Transverse colon (tissue), 4 donors: ENCODE measurements around the gene GCNT2. TPM values are rescaled to one million over a fixed set of nuclear protein-coding genes. Genes with fewer than 3 reads are reported as not detected.
"Not testable (repeated sequence)": the region's sequence is repeated elsewhere in the genome, so short reads cannot be mapped to it uniquely, and the experiment has no call there.

Experiments used
- DNase-seq: peaks from one replicate; pipeline ENCODE4 v3.0.0-alpha.2; 2019
- H3K27ac ChIP-seq, 4 donors: fragments of 200-600 bp; sonication (generic); 2 replicates each; pipeline ENCODE4 v1.5.1; 2016 to 2018; ENCODE audit warnings: inconsistent platforms in 4 of 4
- H3K27me3 ChIP-seq: fragments of 200-600 bp; sonication (generic); 2 replicates; pipeline ENCODE4 v1.5.1; 2017; ENCODE audit warnings: inconsistent platforms
- H3K36me3 ChIP-seq, 4 donors: fragments of 200-600 bp; sonication (generic); 2 replicates each; pipeline ENCODE4 v1.5.1; 2017 to 2019; ENCODE audit warnings: inconsistent platforms in 4 of 4
- H3K4me1 ChIP-seq, 4 donors: fragments of 200-600 bp; sonication (generic); 2 replicates each; pipeline ENCODE4 v1.5.1; 2017 to 2020; ENCODE audit warnings: inconsistent platforms in 4 of 4
- H3K4me3 ChIP-seq, 4 donors: fragments of 200-600 bp; sonication (generic); 1 replicate in 1 of 4; 2 replicates in 3 of 4; pipeline versions ENCODE4 v1.5.1 to v1.6.1; 2017 to 2019; ENCODE audit warnings: inconsistent platforms in 4 of 4
- H3K9me3 ChIP-seq, 2 donors: fragments of 200-600 bp; sonication (generic); 2 replicates each; pipeline ENCODE4 v1.5.1; 2017 to 2019; ENCODE audit warnings: inconsistent platforms in 2 of 2
- EP300 ChIP-seq: sonication (generic); formaldehyde crosslinking; IDR thresholded peaks from one replicate; pipeline ENCODE4 v1.6.1; 2017; ENCODE audit warnings: antibody characterized with exemption, low read depth
- POLR2A ChIP-seq: fragments of 450-650 bp; IDR thresholded peaks from one replicate; pipeline ENCODE4 v1.6.1; 2016; ENCODE audit warnings: antibody characterized with exemption, mild to moderate bottlenecking, moderate library complexity
- POLR2AphosphoS5 ChIP-seq, 3 donors: sonication (generic); formaldehyde crosslinking; IDR thresholded peaks; one replicate each; pipeline ENCODE4 v1.6.1; 2016; ENCODE audit warnings: antibody characterized with exemption in 3 of 3
- WGBS, 2 donors: methylation state at CpG; one replicate each; pipeline ENCODE4 v1.1.5; 2018; ENCODE audit warnings: low coverage in 1 of 2; 5-methylcytosine and 5-hydroxymethylcytosine counted together
- in situ Hi-C, 4 donors: fragments of 200-750 bp; cut with MboI; loops; one replicate each; pipeline versions ENCODE4 v1.15.0 to v1.15.1; 2017; ENCODE audit warnings: low sequenced_read_pairs in 3 of 4, low pct_ligation_motif_present in 1 of 4, low pct_unique_long_range_greater_than_20kb in 1 of 4
- intact Hi-C: fragments of 100-400 bp; cut with DNase I; formaldehyde crosslinking; loops from one replicate; pipeline ENCODE4 v1.15.1; 2023; ENCODE audit warnings: low total_unique reads
- total RNA-seq, 4 donors: library from RNA; depleted of rRNA; stranded (reverse); fragments of >200 nt; gene quantifications; one replicate each; pipeline ENCODE4 v1.1.0, GENCODE V29; 2016
- TF ChIP-seq, protein P1 (sequence below), 5 experiments: fragments of 200-600 bp in 3 of 5; fragments of 450-650 bp in 2 of 5; sonication (generic) in 3 of 5; IDR thresholded peaks; 1 replicate in 2 of 5; 2 replicates in 3 of 5; pipeline ENCODE4 v1.5.1; 2016 to 2017; ENCODE audit warnings: antibody characterized with exemption in 5 of 5, inconsistent platforms in 3 of 5, mild to moderate bottlenecking in 2 of 5, moderate library complexity in 1 of 5

The GCNT2 gene
- total RNA-seq, 4 donors from 2014 or later, result 18.7 to 53.4 (median 31.3) TPM

GRCh38 chr6:10565913-10566312, 44.8 kb downstream of the GCNT2 start:
- Histone ChIP-seq H3K36me3 (no peaks in the 10 kb centered on the region), H3K9me3 (no peaks in the 10 kb centered on the region), H3K27ac (no peak overlapping the region), H3K27me3 (no peaks in the 10 kb centered on the region), H3K4me1 (peaks cover 0 to 18% (median 6%) of the 10 kb centered on the region in 4 donors), H3K4me3 (no peak overlapping the region)
- intact Hi-C loops, result loop anchor here (10.0 kb wide), 1 partner anchor 49 kb away; no protein-coding TSS in a partner anchor
- WGBS, 2 donors, result 82 to 93% methylated on average over 6 to 9 of the region's 9 CpGs
- TF ChIP-seq EP300, result no peak
- no peak for DNase-seq
- in situ Hi-C loops, result no loop called here

GRCh38 chr6:10567256-10568026, 46.3 kb downstream of the GCNT2 start:
- 54 to 64% methylated on average over 6 of the region's 6 CpGs for WGBS, 2 donors
- DNase-seq, result no peak
- H3K36me3 ChIP-seq, result no peaks in the 10 kb centered on the region
- TF ChIP-seq, protein P1, sequence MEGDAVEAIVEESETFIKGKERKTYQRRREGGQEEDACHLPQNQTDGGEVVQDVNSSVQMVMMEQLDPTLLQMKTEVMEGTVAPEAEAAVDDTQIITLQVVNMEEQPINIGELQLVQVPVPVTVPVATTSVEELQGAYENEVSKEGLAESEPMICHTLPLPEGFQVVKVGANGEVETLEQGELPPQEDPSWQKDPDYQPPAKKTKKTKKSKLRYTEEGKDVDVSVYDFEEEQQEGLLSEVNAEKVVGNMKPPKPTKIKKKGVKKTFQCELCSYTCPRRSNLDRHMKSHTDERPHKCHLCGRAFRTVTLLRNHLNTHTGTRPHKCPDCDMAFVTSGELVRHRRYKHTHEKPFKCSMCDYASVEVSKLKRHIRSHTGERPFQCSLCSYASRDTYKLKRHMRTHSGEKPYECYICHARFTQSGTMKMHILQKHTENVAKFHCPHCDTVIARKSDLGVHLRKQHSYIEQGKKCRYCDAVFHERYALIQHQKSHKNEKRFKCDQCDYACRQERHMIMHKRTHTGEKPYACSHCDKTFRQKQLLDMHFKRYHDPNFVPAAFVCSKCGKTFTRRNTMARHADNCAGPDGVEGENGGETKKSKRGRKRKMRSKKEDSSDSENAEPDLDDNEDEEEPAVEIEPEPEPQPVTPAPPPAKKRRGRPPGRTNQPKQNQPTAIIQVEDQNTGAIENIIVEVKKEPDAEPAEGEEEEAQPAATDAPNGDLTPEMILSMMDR (IDR thresholded peaks at IDR 0.05), result no peak
- TF ChIP-seq POLR2AphosphoS5 (IDR thresholded peaks at IDR 0.05) (no peak), POLR2A (no peak), EP300 (no peak)
- in situ Hi-C loops, result no loop called here
- H3K4me1 ChIP-seq, result peaks cover 0 to 9% (median 3%) of the 10 kb centered on the region in 4 donors
- intact Hi-C loops, result loop anchor here (10.0 kb wide), 1 partner anchor 47 kb away; no protein-coding TSS in a partner anchor
- H3K4me3 ChIP-seq, result no peak overlapping the region
- H3K27me3 ChIP-seq, result no peaks in the 10 kb centered on the region
- H3K27ac ChIP-seq, result no peak overlapping the region
- no peaks in the 10 kb centered on the region for H3K9me3 ChIP-seq

GRCh38 chr6:10569392-10570127, 48.4 kb downstream of the GCNT2 start:
- no peak for TF ChIP-seq POLR2A
- no peak for TF ChIP-seq EP300
- peak in 1 of 3 donors; percentile 22 for TF ChIP-seq POLR2AphosphoS5 (IDR thresholded peaks at IDR 0.05)
- TF ChIP-seq, protein P1 (IDR thresholded peaks at IDR 0.05), result no peak
- H3K9me3 ChIP-seq, result no peaks in the 10 kb centered on the region
- DNase-seq, result no peak
- intact Hi-C loops, result loop anchor here (10.0 kb wide), 1 partner anchor 45 kb away; no protein-coding TSS in a partner anchor
- H3K4me3 ChIP-seq, result no peak overlapping the region
- WGBS, 2 donors, result 91 to 100% methylated on average over 1 to 5 of the region's 5 CpGs
- H3K27ac ChIP-seq, result peak overlapping the region; percentile 18 to 43 (median 29)
- no peaks in the 10 kb centered on the region for H3K27me3 ChIP-seq
- in situ Hi-C loops, result no loop called here
- no peaks in the 10 kb centered on the region for H3K36me3 ChIP-seq
- H3K4me1 ChIP-seq, result peaks cover 0 to 9% (median 3%) of the 10 kb centered on the region in 4 donors

- H3K27me3 ChIP-seq, intact Hi-C loops, H3K4me1 ChIP-seq, in situ Hi-C loops, H3K9me3 ChIP-seq, H3K27ac ChIP-seq, H3K36me3 ChIP-seq, H3K4me3 ChIP-seq, DNase-seq: not testable (repeated sequence)
- WGBS, 2 donors, result 87 to 92% methylated on average over 2 to 5 of the region's 5 CpGs
Measured at GRCh38 chr6:10575519-10575918, 54.4 kb downstream of the GCNT2 start.

- H3K4me3 ChIP-seq, result no peak overlapping the region
- in situ Hi-C loops, result no loop called here
- no peak for DNase-seq
- TF ChIP-seq POLR2AphosphoS5 (IDR thresholded peaks at IDR 0.05), result no peak
- intact Hi-C loops, result no loop called here
- H3K36me3 ChIP-seq, result no peaks in the 10 kb centered on the region
- 85 to 92% methylated on average over 4 of the region's 4 CpGs for WGBS, 2 donors
- no peak overlapping the region for H3K27ac ChIP-seq
- H3K4me1 ChIP-seq, result peaks cover 0 to 4% (median 0%) of the 10 kb centered on the region in 4 donors
- no peaks in the 10 kb centered on the region for H3K27me3 ChIP-seq
- H3K9me3 ChIP-seq, result no peaks in the 10 kb centered on the region
Measured at GRCh38 chr6:10576226-10576625, 55.1 kb downstream of the GCNT2 start.
